ENCODE measurements around the gene HOXA7. TPM values are rescaled to one million over a fixed set of nuclear protein-coding genes. Genes with fewer than 3 reads are reported as not detected.

Gene HOXA7
- total and polyA plus RNA-seq, 4 donors, result 1.0 to 2.2 (median 1.4) TPM

DNA sequence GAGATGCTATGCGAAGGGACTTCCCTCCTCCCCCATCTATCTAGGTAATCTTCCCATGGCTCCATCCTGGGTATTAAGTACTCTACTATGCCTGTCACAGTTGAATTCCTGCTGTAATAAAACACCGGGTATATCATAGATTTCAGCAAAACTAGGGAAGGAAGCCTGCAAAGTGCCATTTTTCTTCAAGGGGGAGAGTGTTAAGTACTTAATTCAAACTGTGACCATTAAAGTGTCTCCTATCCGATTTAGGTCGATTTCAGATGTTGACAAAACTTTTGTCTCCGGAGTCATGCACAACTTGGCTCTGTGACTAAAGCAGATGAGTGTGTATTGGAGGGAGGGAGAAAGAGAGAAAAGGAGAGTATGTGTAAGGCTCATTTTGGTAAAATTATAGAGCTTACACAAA lies 30.5 kb downstream of the HOXA7 start:
- ATAC-seq (ENCODE audit: insufficient read depth, low FRiP score) (no peak), DNase-seq (no peak)
- no peak for TF ChIP-seq CTCF (IDR thresholded peaks at IDR 0.05; ENCODE audit: control extremely low read depth, extremely low read depth)
- Histone ChIP-seq H3K4me1 (ENCODE audit: control insufficient read depth in 5 of 5, insufficient read depth in 5 of 5, low read length in 5 of 5) (peaks cover 2 to 84% (median 7%) of the 10 kb centered on the region in 5 donors), H3K27ac (ENCODE audit: low read depth in 1 of 2, low read length in 1 of 2) (peak overlapping the region in 1 of 2 donors; percentile 95), H3K9ac (ENCODE audit: insufficient read depth in 1 of 2, low read length in 2 of 2) (peak overlapping the region in 1 of 2 donors; percentile 92), H3K9me3 (ENCODE audit: control insufficient read depth in 4 of 4, insufficient read depth in 3 of 4, low read length in 3 of 4) (peaks cover 0 to 2% (median 0%) of the 10 kb centered on the region in 4 donors), H3K4me3 (no peak overlapping the region), H3K27me3 (ENCODE audit: control insufficient read depth in 3 of 3, insufficient read depth in 3 of 3, low read length in 2 of 3) (peaks cover 0 to 82% (median 0%) of the 10 kb centered on the region in 3 donors), H3K36me3 (ENCODE audit: control insufficient read depth in 4 of 4, insufficient read depth in 4 of 4, low read length in 4 of 4) (peaks cover 0 to 27% (median 4%) of the 10 kb centered on the region in 4 donors)
- WGBS, 2 donors, result 44 to 58% methylated on average over 5 of the region's 5 CpGs

- H3K9ac ChIP-seq (ENCODE audit: insufficient read depth in 1 of 2, low read length in 2 of 2), result peak overlapping the region in 1 of 2 donors; percentile 83
- H3K4me3 ChIP-seq, result no peak overlapping the region
- peaks cover 0 to 2% (median 0%) of the 10 kb centered on the region in 4 donors for H3K9me3 ChIP-seq (ENCODE audit: control insufficient read depth in 4 of 4, insufficient read depth in 3 of 4, low read length in 3 of 4)
- peaks cover 0 to 88% (median 3%) of the 10 kb centered on the region in 5 donors for H3K4me1 ChIP-seq (ENCODE audit: control insufficient read depth in 5 of 5, insufficient read depth in 5 of 5, low read length in 5 of 5)
- H3K27me3 ChIP-seq (ENCODE audit: control insufficient read depth in 3 of 3, insufficient read depth in 3 of 3, low read length in 2 of 3), result peaks cover 0 to 82% (median 0%) of the 10 kb centered on the region in 3 donors
- DNase-seq (no peak), ATAC-seq (ENCODE audit: insufficient read depth, low FRiP score) (no peak)
- WGBS, 2 donors, result 52 to 67% methylated on average over 8 of the region's 8 CpGs
- H3K36me3 ChIP-seq (ENCODE audit: control insufficient read depth in 4 of 4, insufficient read depth in 4 of 4, low read length in 4 of 4), result peaks cover 0 to 27% (median 4%) of the 10 kb centered on the region in 4 donors
- H3K27ac ChIP-seq (ENCODE audit: low read depth in 1 of 2, low read length in 1 of 2), result peak overlapping the region in 1 of 2 donors; percentile 95
- no peak for TF ChIP-seq CTCF (IDR thresholded peaks at IDR 0.05; ENCODE audit: control extremely low read depth, extremely low read depth)
Observed at GRCh38 chr7:27124902-27125689, 31.4 kb downstream of the HOXA7 start.

DNA sequence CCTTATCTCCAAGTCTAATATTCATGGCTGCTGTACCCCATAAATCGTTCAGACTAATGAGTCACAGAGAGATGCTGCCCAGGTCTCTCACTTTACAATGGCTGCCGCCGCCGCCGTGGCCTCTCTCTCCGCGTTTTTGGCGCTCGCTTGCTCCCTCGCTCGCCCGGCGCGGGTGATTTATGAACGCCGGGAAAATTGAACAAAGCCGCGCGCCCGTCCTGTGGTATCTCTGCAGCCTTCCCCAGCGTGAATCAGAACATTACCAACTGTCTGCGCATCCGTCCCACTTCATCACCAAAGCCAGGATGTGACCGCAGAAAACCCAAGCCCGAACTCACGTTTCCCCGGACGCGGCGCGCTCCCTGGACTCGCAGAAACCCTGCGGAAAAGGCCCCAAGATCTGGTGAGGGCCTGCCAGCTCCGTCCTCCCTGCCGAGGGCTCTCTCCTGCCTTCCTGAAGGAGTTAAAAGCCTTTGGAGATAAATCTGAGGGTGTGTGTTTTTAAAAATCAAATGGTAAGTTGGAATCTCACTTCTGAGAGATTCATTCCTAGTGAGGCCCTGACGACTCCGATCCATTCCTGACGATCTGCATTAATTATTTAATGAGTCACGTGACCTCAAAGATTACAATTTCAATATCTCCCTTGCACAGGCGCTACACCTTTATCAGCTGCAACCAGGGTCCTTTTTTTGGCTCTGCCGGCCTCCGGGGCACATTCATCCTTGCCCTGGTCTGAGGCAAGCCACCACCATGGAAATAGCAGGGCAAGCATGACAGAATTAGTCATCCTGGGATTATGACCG lies 32.2 kb downstream of the HOXA7 start:
- H3K27me3 ChIP-seq (ENCODE audit: control insufficient read depth in 3 of 3, insufficient read depth in 3 of 3, low read length in 2 of 3), result peaks cover 0 to 81% (median under 1%) of the 10 kb centered on the region in 3 donors
- no peak for TF ChIP-seq CTCF (IDR thresholded peaks at IDR 0.05; ENCODE audit: control extremely low read depth, extremely low read depth)
- no peak for ATAC-seq (ENCODE audit: insufficient read depth, low FRiP score)

More for the DNA sequence above, 32.2 kb downstream of the HOXA7 start:
- H3K27ac ChIP-seq (ENCODE audit: low read depth in 1 of 2, low read length in 1 of 2), result peak overlapping the region in 1 of 2 donors; percentile 95
- H3K4me1 ChIP-seq (ENCODE audit: control insufficient read depth in 5 of 5, insufficient read depth in 5 of 5, low read length in 5 of 5), result peaks cover 0 to 93% (median 3%) of the 10 kb centered on the region in 5 donors
- H3K9ac ChIP-seq (ENCODE audit: insufficient read depth in 1 of 2, low read length in 2 of 2), result peak overlapping the region; percentile 73 to 83
- H3K9me3 ChIP-seq (ENCODE audit: control insufficient read depth in 4 of 4, insufficient read depth in 3 of 4, low read length in 3 of 4), result peaks cover 0 to 2% (median 0%) of the 10 kb centered on the region in 4 donors
- peak overlapping the region; percentile 18 for H3K4me3 ChIP-seq
- DNase-seq, result peak; percentile 80 to 85 (median 85)
- WGBS, 2 donors, result 43 to 64% methylated on average over 43 of the region's 43 CpGs
- peaks cover 0 to 24% (median 4%) of the 10 kb centered on the region in 4 donors for H3K36me3 ChIP-seq (ENCODE audit: control insufficient read depth in 4 of 4, insufficient read depth in 4 of 4, low read length in 4 of 4)
